Measurements from ENCODE around the gene PHACTR1. TPM values are rescaled to one million over a fixed set of nuclear protein-coding genes. Genes with fewer than 3 reads are reported as not detected.
A peak's percentile ranks its signal among the peaks of the same experiment; 100 is the strongest.

The PHACTR1 gene
- total and polyA plus RNA-seq, 2 donors (not counting 1 experiment from before 2014, with no cell fraction given): 0.60 to 1.2 TPM

DNA sequence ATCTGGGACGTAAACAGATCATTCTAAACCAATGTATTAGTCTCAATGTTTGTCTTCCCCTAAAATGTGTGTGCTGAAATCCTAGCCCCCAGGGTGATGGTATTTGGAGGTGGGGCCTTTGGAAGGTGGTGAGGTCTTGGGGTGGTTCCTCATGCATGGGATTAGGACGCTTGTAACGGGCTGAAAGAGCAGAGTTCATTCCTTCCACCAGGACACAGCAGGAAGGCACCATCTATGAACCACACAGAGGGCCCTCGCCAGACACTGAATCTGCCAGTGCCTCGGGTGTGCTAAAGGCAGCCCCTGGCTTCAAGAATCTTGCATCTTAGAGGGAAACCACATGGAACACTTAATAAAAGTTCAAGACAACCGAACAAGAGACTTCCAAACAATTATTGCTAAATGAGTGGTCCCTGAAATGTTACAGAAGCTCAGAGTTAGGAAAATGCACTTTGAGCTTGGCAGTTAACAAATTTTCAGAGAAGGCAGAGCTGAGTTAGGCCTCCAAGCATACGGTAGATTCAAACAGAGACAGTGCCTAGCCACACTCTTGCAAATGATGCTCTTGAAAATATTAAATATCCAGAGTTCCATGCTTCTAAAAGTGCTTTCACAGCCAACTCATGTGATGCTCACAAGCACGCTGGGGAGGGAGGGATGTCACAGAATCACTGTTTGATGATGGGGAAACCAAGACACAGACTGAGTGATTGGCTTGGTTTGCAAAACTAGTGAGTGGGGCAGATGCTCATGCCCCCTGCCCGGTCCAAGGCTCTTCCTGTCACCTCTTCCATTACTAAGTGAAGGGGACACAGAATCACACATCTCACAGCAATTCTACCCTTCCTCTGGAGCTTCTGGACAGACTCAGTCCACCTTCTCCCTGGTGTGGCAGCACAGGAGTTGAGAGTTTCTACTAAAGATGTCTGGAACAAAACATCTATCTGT, 584.4 kb downstream of the PHACTR1 start:
- Histone ChIP-seq H2AFZ (ENCODE audit: low read length) (no peak overlapping the region), H3K27me3 (ENCODE audit: control insufficient read depth, insufficient read depth, low read length) (no peaks in the 10 kb centered on the region), H3K4me3 (replicated peaks in 1 of 4; ENCODE audit: control extremely low read depth in 1 of 4, insufficient read depth in 1 of 4, low read depth in 3 of 4, low read length in 4 of 4) (no peak overlapping the region), H3K4me2 (ENCODE audit: extremely low read depth, insufficient read depth, low read length) (no peak overlapping the region), H3K27ac (ENCODE audit: insufficient read depth, low read length) (no peak overlapping the region), H3K79me2 (ENCODE audit: control insufficient read depth, insufficient read depth, low read length) (no peaks in the 10 kb centered on the region), H3K9ac (ENCODE audit: insufficient read depth, low read length) (no peak overlapping the region), H3K9me3 (ENCODE audit: control insufficient read depth, insufficient read depth, low read depth, low read length) (no peaks in the 10 kb centered on the region), H4K20me1 (ENCODE audit: control insufficient read depth, extremely low read depth, insufficient read depth, low read length) (no peaks in the 10 kb centered on the region), H3K4me1 (ENCODE audit: control insufficient read depth, extremely low read depth, insufficient read depth, low read length) (peaks cover 21% of the 10 kb centered on the region), H3K36me3 (ENCODE audit: control insufficient read depth, insufficient read depth, low read length) (peaks cover 2% of the 10 kb centered on the region)
- no peak for TF ChIP-seq EZH2 (IDR thresholded peaks at IDR 0.05; ENCODE audit: low read length, missing control alignments)
- TF ChIP-seq, protein P1, sequence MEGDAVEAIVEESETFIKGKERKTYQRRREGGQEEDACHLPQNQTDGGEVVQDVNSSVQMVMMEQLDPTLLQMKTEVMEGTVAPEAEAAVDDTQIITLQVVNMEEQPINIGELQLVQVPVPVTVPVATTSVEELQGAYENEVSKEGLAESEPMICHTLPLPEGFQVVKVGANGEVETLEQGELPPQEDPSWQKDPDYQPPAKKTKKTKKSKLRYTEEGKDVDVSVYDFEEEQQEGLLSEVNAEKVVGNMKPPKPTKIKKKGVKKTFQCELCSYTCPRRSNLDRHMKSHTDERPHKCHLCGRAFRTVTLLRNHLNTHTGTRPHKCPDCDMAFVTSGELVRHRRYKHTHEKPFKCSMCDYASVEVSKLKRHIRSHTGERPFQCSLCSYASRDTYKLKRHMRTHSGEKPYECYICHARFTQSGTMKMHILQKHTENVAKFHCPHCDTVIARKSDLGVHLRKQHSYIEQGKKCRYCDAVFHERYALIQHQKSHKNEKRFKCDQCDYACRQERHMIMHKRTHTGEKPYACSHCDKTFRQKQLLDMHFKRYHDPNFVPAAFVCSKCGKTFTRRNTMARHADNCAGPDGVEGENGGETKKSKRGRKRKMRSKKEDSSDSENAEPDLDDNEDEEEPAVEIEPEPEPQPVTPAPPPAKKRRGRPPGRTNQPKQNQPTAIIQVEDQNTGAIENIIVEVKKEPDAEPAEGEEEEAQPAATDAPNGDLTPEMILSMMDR (conservative IDR thresholded peaks at IDR 0.05 in 1 of 2, IDR thresholded peaks at IDR 0.05 in 1 of 2; ENCODE audit: low read depth in 1 of 2, low read length in 2 of 2): peak in 1 of 2 donors; percentile 8
- no peak for DNase-seq (ENCODE audit: low read depth in 2 of 2)

DNA sequence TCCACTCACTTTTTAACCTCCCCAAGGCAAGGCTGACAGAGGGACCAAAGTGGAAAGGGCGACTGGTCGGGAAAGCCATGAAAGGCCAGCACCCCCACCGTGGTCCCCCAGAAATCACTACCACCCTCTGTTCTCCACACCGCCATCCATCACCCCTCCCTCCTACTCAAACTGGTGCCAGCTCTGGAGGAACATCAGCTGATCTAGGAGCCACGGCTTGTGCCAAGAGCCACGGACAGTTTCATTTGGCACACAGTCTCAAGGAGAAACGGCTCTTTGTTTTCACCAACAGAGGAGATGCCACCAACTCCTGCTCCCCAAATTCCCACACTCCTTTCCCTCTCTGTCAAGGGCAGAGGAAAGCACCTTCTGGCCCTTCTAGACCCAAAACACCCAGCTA, 585.7 kb downstream of the PHACTR1 start:
- Histone ChIP-seq H3K4me2 (ENCODE audit: extremely low read depth, insufficient read depth, low read length) (peak overlapping the region; percentile 32), H3K4me1 (ENCODE audit: control insufficient read depth, extremely low read depth, insufficient read depth, low read length) (peaks cover 21% of the 10 kb centered on the region), H3K4me3 (replicated peaks in 1 of 4; ENCODE audit: control extremely low read depth in 1 of 4, insufficient read depth in 1 of 4, low read depth in 3 of 4, low read length in 4 of 4) (no peak overlapping the region), H3K27me3 (ENCODE audit: control insufficient read depth, insufficient read depth, low read length) (no peaks in the 10 kb centered on the region), H2AFZ (ENCODE audit: low read length) (no peak overlapping the region), H3K27ac (ENCODE audit: insufficient read depth, low read length) (peak overlapping the region; percentile 92), H3K9me3 (ENCODE audit: control insufficient read depth, insufficient read depth, low read depth, low read length) (no peaks in the 10 kb centered on the region), H4K20me1 (ENCODE audit: control insufficient read depth, extremely low read depth, insufficient read depth, low read length) (no peaks in the 10 kb centered on the region), H3K79me2 (ENCODE audit: control insufficient read depth, insufficient read depth, low read length) (no peaks in the 10 kb centered on the region), H3K36me3 (ENCODE audit: control insufficient read depth, insufficient read depth, low read length) (peaks cover 2% of the 10 kb centered on the region), H3K9ac (ENCODE audit: insufficient read depth, low read length) (peak overlapping the region; percentile 21)
- DNase-seq (ENCODE audit: low read depth in 2 of 2): no peak
- TF ChIP-seq EZH2 (IDR thresholded peaks at IDR 0.05; ENCODE audit: low read length, missing control alignments): no peak
- TF ChIP-seq, protein P1 (conservative IDR thresholded peaks at IDR 0.05 in 1 of 2, IDR thresholded peaks at IDR 0.05 in 1 of 2; ENCODE audit: low read depth in 1 of 2, low read length in 2 of 2): no peak

DNA sequence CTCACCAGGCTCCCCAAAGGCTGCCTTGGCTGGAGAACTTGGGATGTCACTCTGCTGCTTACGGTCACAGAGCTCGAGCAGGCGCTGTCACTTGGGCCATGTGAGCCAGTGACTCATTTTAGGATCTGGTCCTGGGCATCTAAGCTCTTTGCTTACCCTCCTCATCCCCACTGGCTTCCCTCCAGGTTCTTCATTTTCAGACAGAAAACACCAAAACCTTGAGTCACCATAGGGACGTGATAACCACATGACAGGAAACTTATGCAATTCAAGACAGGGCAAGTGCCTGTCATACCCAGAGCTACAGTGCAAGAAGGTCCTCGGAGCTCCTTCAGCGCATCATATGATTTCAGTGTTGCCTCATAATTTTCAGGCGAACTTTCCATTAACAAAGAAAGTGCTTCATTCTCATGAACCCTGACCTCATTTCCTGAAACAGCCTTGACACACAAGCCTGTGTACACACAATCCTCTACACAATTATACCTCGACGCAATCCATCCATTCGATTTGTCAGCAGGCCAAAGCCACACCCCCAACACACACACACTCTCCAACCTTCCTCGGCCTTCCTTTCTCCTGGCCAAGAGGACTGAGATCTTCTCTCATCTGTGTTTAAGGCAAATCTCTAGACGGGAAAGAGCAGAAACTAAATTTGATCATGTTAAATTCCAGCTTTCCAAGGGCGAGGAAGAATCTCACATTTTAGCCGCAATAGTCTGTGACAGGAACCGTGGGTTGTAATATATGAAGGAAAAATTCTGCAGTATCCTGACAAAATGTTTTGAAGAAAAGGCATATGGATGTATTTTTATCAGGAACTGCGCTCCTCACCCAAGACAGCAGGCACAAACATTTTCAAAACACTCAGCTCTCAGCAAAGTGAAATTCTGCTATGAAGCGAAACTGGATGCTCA, 586.4 kb downstream of the PHACTR1 start:
- Histone ChIP-seq H2AFZ (ENCODE audit: low read length) (peak overlapping the region; percentile 32), H3K27me3 (ENCODE audit: control insufficient read depth, insufficient read depth, low read length) (no peaks in the 10 kb centered on the region), H3K27ac (ENCODE audit: insufficient read depth, low read length) (peak overlapping the region; percentile 92), H3K36me3 (ENCODE audit: control insufficient read depth, insufficient read depth, low read length) (peaks cover 2% of the 10 kb centered on the region), H3K79me2 (ENCODE audit: control insufficient read depth, insufficient read depth, low read length) (no peaks in the 10 kb centered on the region), H3K9ac (ENCODE audit: insufficient read depth, low read length) (peak overlapping the region; percentile 50), H4K20me1 (ENCODE audit: control insufficient read depth, extremely low read depth, insufficient read depth, low read length) (no peaks in the 10 kb centered on the region), H3K4me1 (ENCODE audit: control insufficient read depth, extremely low read depth, insufficient read depth, low read length) (peaks cover 21% of the 10 kb centered on the region), H3K4me3 (replicated peaks in 1 of 4; ENCODE audit: control extremely low read depth in 1 of 4, insufficient read depth in 1 of 4, low read depth in 3 of 4, low read length in 4 of 4) (peak overlapping the region; percentile 0 to 37 (median 25)), H3K9me3 (ENCODE audit: control insufficient read depth, insufficient read depth, low read depth, low read length) (no peaks in the 10 kb centered on the region), H3K4me2 (ENCODE audit: extremely low read depth, insufficient read depth, low read length) (peak overlapping the region; percentile 74)
- peak; percentile 94 to 98 for DNase-seq (ENCODE audit: low read depth in 2 of 2)
- TF ChIP-seq EZH2 (IDR thresholded peaks at IDR 0.05; ENCODE audit: low read length, missing control alignments): no peak
- TF ChIP-seq, protein P1 (conservative IDR thresholded peaks at IDR 0.05 in 1 of 2, IDR thresholded peaks at IDR 0.05 in 1 of 2; ENCODE audit: low read depth in 1 of 2, low read length in 2 of 2): no peak

Data from fibroblast of lung (primary cell).